Temporal lobe (tissue), 1 donor: ENCODE results near the gene THOC1. TPM values are rescaled to one million over a fixed set of nuclear protein-coding genes. Genes with fewer than 3 reads are reported as not detected.

Source experiments
- total RNA-seq: library from RNA; depleted of rRNA; stranded (reverse); fragments of >200 nt; gene quantifications from one replicate; pipeline ENCODE4 v1.2.3, GENCODE V29; 2014

Gene THOC1
- total RNA-seq, 1 donor from 2014 or later, result 48.7 TPM

Other genes starting within 250 kb of the THOC1 start
- not detected for gene TUBB8B, start 218.4 kb downstream of the THOC1 start, total RNA-seq
- gene USP14, start 109.5 kb downstream of the THOC1 start, total RNA-seq, result 37.6 TPM
- gene COLEC12, start 232.7 kb upstream of the THOC1 start, total RNA-seq, result 13.8 TPM